ENCODE results near the gene C2CD3.

C2CD3 gene

GRCh38 chr11:74055938-74056337, 114.9 kb downstream of the C2CD3 start:
- H3K36me3 Mint-ChIP-seq: peaks cover 34% of the 10 kb centered on the region
- no peak overlapping the region for H3K4me3 Mint-ChIP-seq
- no peak for DNase-seq
- no peak overlapping the region for H3K27ac Mint-ChIP-seq
- CTCF ChIA-PET: no interaction called here
- no peaks in the 10 kb centered on the region for H3K27me3 Mint-ChIP-seq
- H3K9me3 Mint-ChIP-seq: peaks cover 3% of the 10 kb centered on the region
- peaks cover 2% of the 10 kb centered on the region for H3K4me1 Mint-ChIP-seq

GRCh38 chr11:74050465-74050864, 120.3 kb downstream of the C2CD3 start:
- no peak for DNase-seq
- Mint-ChIP-seq H3K36me3 (peaks cover 14% of the 10 kb centered on the region), H3K9me3 (no peaks in the 10 kb centered on the region), H3K4me3 (no peak overlapping the region), H3K27ac (no peak overlapping the region), H3K27me3 (no peaks in the 10 kb centered on the region), H3K4me1 (no peaks in the 10 kb centered on the region)
- CTCF ChIA-PET: no interaction called here

GRCh38 chr11:74048993-74049392, 121.8 kb downstream of the C2CD3 start:
- no peaks in the 10 kb centered on the region for H3K4me1 Mint-ChIP-seq
- H3K27ac Mint-ChIP-seq: no peak overlapping the region
- DNase-seq: no peak
- no peaks in the 10 kb centered on the region for H3K27me3 Mint-ChIP-seq
- CTCF ChIA-PET: no interaction called here
- H3K4me3 Mint-ChIP-seq: no peak overlapping the region
- H3K36me3 Mint-ChIP-seq: peaks cover 11% of the 10 kb centered on the region
- H3K9me3 Mint-ChIP-seq: no peaks in the 10 kb centered on the region

GRCh38 chr11:74044538-74044937, 126.3 kb downstream of the C2CD3 start:
- CTCF ChIA-PET: interaction anchor here (1.2 kb wide), 1 partner anchor 81 kb away, joined by 3 read pairs; no protein-coding TSS in a partner anchor
- H3K27ac Mint-ChIP-seq: no peak overlapping the region
- no peak overlapping the region for H3K4me3 Mint-ChIP-seq
- no peaks in the 10 kb centered on the region for H3K9me3 Mint-ChIP-seq
- H3K36me3 Mint-ChIP-seq: peaks cover 16% of the 10 kb centered on the region
- H3K27me3 Mint-ChIP-seq: no peaks in the 10 kb centered on the region
- DNase-seq: no peak
- peaks cover 8% of the 10 kb centered on the region for H3K4me1 Mint-ChIP-seq

GRCh38 chr11:74043450-74043849, 127.4 kb downstream of the C2CD3 start:
- Mint-ChIP-seq H3K36me3 (peaks cover 18% of the 10 kb centered on the region), H3K27me3 (no peaks in the 10 kb centered on the region), H3K4me1 (peaks cover 8% of the 10 kb centered on the region), H3K27ac (no peak overlapping the region), H3K9me3 (no peaks in the 10 kb centered on the region), H3K4me3 (no peak overlapping the region)
- no peak for DNase-seq
- CTCF ChIA-PET: no interaction called here

GRCh38 chr11:74037309-74037708, 133.5 kb downstream of the C2CD3 start:
- Mint-ChIP-seq H3K4me1 (peaks cover 8% of the 10 kb centered on the region), H3K27ac (no peak overlapping the region), H3K9me3 (no peaks in the 10 kb centered on the region), H3K27me3 (no peaks in the 10 kb centered on the region), H3K4me3 (no peak overlapping the region), H3K36me3 (peaks cover 41% of the 10 kb centered on the region)
- CTCF ChIA-PET: no interaction called here
- no peak for DNase-seq

GRCh38 chr11:74035264-74035663, 135.5 kb downstream of the C2CD3 start:
- peaks cover 17% of the 10 kb centered on the region for H3K4me1 Mint-ChIP-seq
- DNase-seq: no peak
- peaks cover 39% of the 10 kb centered on the region for H3K36me3 Mint-ChIP-seq
- CTCF ChIA-PET: no interaction called here
- H3K4me3 Mint-ChIP-seq: no peak overlapping the region
- H3K27me3 Mint-ChIP-seq: no peaks in the 10 kb centered on the region
- no peaks in the 10 kb centered on the region for H3K9me3 Mint-ChIP-seq
- no peak overlapping the region for H3K27ac Mint-ChIP-seq

GRCh38 chr11:74033046-74033445, 137.8 kb downstream of the C2CD3 start:
- H3K4me1 Mint-ChIP-seq: peaks cover 23% of the 10 kb centered on the region
- CTCF ChIA-PET: interaction anchor here (1.4 to 1.6 kb wide), 2 partner anchors 38 to 69 kb away, joined by 4 read pairs; no protein-coding TSS in a partner anchor
- no peaks in the 10 kb centered on the region for H3K9me3 Mint-ChIP-seq
- H3K27me3 Mint-ChIP-seq: no peaks in the 10 kb centered on the region
- no peak overlapping the region for H3K27ac Mint-ChIP-seq
- H3K36me3 Mint-ChIP-seq: peaks cover 42% of the 10 kb centered on the region
- peak; percentile 22 for DNase-seq
- H3K4me3 Mint-ChIP-seq: no peak overlapping the region

- CTCF ChIA-PET: interaction anchor here (1.2 to 1.6 kb wide), 4 partner anchors 11 to 36 kb away, joined by 3 to 5 read pairs (median 4); no protein-coding TSS in a partner anchor
- Mint-ChIP-seq H3K36me3 (peaks cover 29% of the 10 kb centered on the region), H3K27ac (peak overlapping the region; percentile 73), H3K4me1 (peaks cover 23% of the 10 kb centered on the region), H3K27me3 (no peaks in the 10 kb centered on the region), H3K9me3 (no peaks in the 10 kb centered on the region), H3K4me3 (peak overlapping the region; percentile 0)
- DNase-seq: no peak
Measured at GRCh38 chr11:74030723-74031676, 139.8 kb downstream of the C2CD3 start.

- CTCF ChIA-PET: interaction anchor here (0.6 kb wide), 1 partner anchor 9 kb away, joined by 4 read pairs; no protein-coding TSS in a partner anchor
- no peak for DNase-seq
- no peak overlapping the region for H3K4me3 Mint-ChIP-seq
- H3K36me3 Mint-ChIP-seq: peaks cover 24% of the 10 kb centered on the region
- peaks cover 14% of the 10 kb centered on the region for H3K4me1 Mint-ChIP-seq
- H3K27ac Mint-ChIP-seq: no peak overlapping the region
- no peaks in the 10 kb centered on the region for H3K9me3 Mint-ChIP-seq
- no peaks in the 10 kb centered on the region for H3K27me3 Mint-ChIP-seq
Measured at GRCh38 chr11:74025467-74026166, 145.2 kb downstream of the C2CD3 start.

- CTCF ChIA-PET: no interaction called here
- no peak overlapping the region for H3K27ac Mint-ChIP-seq
- peaks cover 22% of the 10 kb centered on the region for H3K36me3 Mint-ChIP-seq
- DNase-seq: no peak
- peaks cover 6% of the 10 kb centered on the region for H3K4me1 Mint-ChIP-seq
- no peaks in the 10 kb centered on the region for H3K27me3 Mint-ChIP-seq
- no peaks in the 10 kb centered on the region for H3K9me3 Mint-ChIP-seq
- no peak overlapping the region for H3K4me3 Mint-ChIP-seq
Measured at GRCh38 chr11:74024261-74025029, 146.4 kb downstream of the C2CD3 start.

GRCh38 chr11:74023276-74023675, 147.5 kb downstream of the C2CD3 start:
- DNase-seq: no peak
- CTCF ChIA-PET: no interaction called here
- Mint-ChIP-seq H3K9me3 (no peaks in the 10 kb centered on the region), H3K4me3 (no peak overlapping the region), H3K27ac (no peak overlapping the region), H3K4me1 (peaks cover 7% of the 10 kb centered on the region), H3K27me3 (no peaks in the 10 kb centered on the region), H3K36me3 (peaks cover 16% of the 10 kb centered on the region)

GRCh38 chr11:74022546-74022945, 148.3 kb downstream of the C2CD3 start:
- Mint-ChIP-seq H3K27me3 (no peaks in the 10 kb centered on the region), H3K27ac (no peak overlapping the region), H3K36me3 (peaks cover 18% of the 10 kb centered on the region), H3K4me1 (peaks cover 7% of the 10 kb centered on the region), H3K4me3 (no peak overlapping the region), H3K9me3 (no peaks in the 10 kb centered on the region)
- no peak for DNase-seq
- CTCF ChIA-PET: no interaction called here

GRCh38 chr11:74021998-74022397, 148.8 kb downstream of the C2CD3 start:
- CTCF ChIA-PET: no interaction called here
- peaks cover 7% of the 10 kb centered on the region for H3K4me1 Mint-ChIP-seq
- no peak for DNase-seq
- H3K4me3 Mint-ChIP-seq: no peak overlapping the region
- no peak overlapping the region for H3K27ac Mint-ChIP-seq
- H3K9me3 Mint-ChIP-seq: no peaks in the 10 kb centered on the region
- H3K27me3 Mint-ChIP-seq: no peaks in the 10 kb centered on the region
- peaks cover 23% of the 10 kb centered on the region for H3K36me3 Mint-ChIP-seq

All from activated naive CD4-positive, alpha-beta T cell treated with anti-CD3 and anti-CD28 coated beads, Interleukin-2, amount 10 ng/mL, durations not matched to agents 7 days and 5 days (primary cell).